Fibroblast of skin of abdomen (primary cell): ENCODE data around the gene SMAD3.

Experiments
- DNase-seq: peaks from one replicate; pipeline ENCODE4 v3.0.0-alpha.2; 2013

The SMAD3 gene

GRCh38 chr15:67097930-67098740 is 32.7 kb downstream of the SMAD3 start:
- peak; percentile 94 for DNase-seq

- DNase-seq, result no peak
Observed at GRCh38 chr15:67098768-67099282, 33.4 kb downstream of the SMAD3 start.

- no peak for DNase-seq
Observed at GRCh38 chr15:67100124-67100791, 34.9 kb downstream of the SMAD3 start.

GRCh38 chr15:67100801-67101581 is 35.6 kb downstream of the SMAD3 start:
- no peak for DNase-seq

GRCh38 chr15:67101911-67102598 is 36.7 kb downstream of the SMAD3 start:
- DNase-seq, result peak; percentile 89

GRCh38 chr15:67102599-67102929 is 37.2 kb downstream of the SMAD3 start:
- no peak for DNase-seq

GRCh38 chr15:67103021-67103420 is 37.6 kb downstream of the SMAD3 start:
- DNase-seq, result no peak

- no peak for DNase-seq
Observed at GRCh38 chr15:67103432-67103831, 38.0 kb downstream of the SMAD3 start.

GRCh38 chr15:67103869-67104268 is 38.5 kb downstream of the SMAD3 start:
- DNase-seq, result no peak

GRCh38 chr15:67104510-67104909 is 39.1 kb downstream of the SMAD3 start:
- DNase-seq, result no peak

GRCh38 chr15:67105065-67105951 is 39.9 kb downstream of the SMAD3 start:
- peak; percentile 97 for DNase-seq

- DNase-seq, result no peak
Observed at GRCh38 chr15:67105991-67106763, 40.8 kb downstream of the SMAD3 start.

GRCh38 chr15:67106764-67107013 is 41.3 kb downstream of the SMAD3 start:
- no peak for DNase-seq

- DNase-seq, result peak; percentile 98
Observed at GRCh38 chr15:67107014-67107812, 41.8 kb downstream of the SMAD3 start.

GRCh38 chr15:67108122-67108961 is 42.9 kb downstream of the SMAD3 start:
- DNase-seq, result peak; percentile 46

GRCh38 chr15:67109141-67110034 is 44.0 kb downstream of the SMAD3 start:
- DNase-seq, result peak; percentile 99

GRCh38 chr15:67110361-67110781 is 45.0 kb downstream of the SMAD3 start:
- no peak for DNase-seq
